Testis (tissue), 5 donors: Measurements from ENCODE around the gene ZNF716. TPM values are rescaled to one million over a fixed set of nuclear protein-coding genes. Genes with fewer than 3 reads are reported as not detected.
"Not testable (repeated sequence)": the region's sequence is repeated elsewhere in the genome, so short reads cannot be mapped to it uniquely, and the experiment has no call there.

Experiments
- DNase-seq: peaks from one replicate; pipeline ENCODE4 v3.0.0-alpha.2; 2019
- H3K27ac ChIP-seq, 2 donors: fragments of 200-600 bp; sonication (generic); one replicate each; pipeline ENCODE4 v1.5.1; 2019
- H3K27me3 ChIP-seq: fragments of 200-600 bp; sonication (generic); one replicate; pipeline ENCODE4 v1.5.1; 2019
- H3K36me3 ChIP-seq: fragments of 200-600 bp; sonication (generic); one replicate; pipeline ENCODE4 v1.5.1; 2017; ENCODE audit warnings: low read depth; ENCODE audit errors: missing control alignments
- H3K4me1 ChIP-seq: fragments of 200-600 bp; sonication (generic); one replicate; pipeline ENCODE4 v1.5.1; 2019
- H3K4me3 ChIP-seq, 2 donors: fragments of 200-600 bp; sonication (generic); one replicate each; pipeline ENCODE4 v1.5.1; 2017 to 2019
- H3K9me3 ChIP-seq: fragments of 200-600 bp; sonication (generic); one replicate; pipeline ENCODE4 v1.5.1; 2017
- CTCF ChIP-seq, 3 experiments: fragments of 450-650 bp in 2 of 3; fragments of 200-600 bp in 1 of 3; sonication (generic) in 1 of 3; IDR thresholded peaks; one replicate each; pipeline ENCODE4 v1.5.1; 2016 to 2019; ENCODE audit warnings: antibody characterized with exemption in 3 of 3, mild to moderate bottlenecking in 2 of 3, moderate library complexity in 1 of 3
- POLR2A ChIP-seq: fragments of 450-650 bp; IDR thresholded peaks from one replicate; pipeline ENCODE4 v1.6.1; 2017; ENCODE audit warnings: antibody characterized with exemption, mild to moderate bottlenecking, moderate library complexity
- WGBS, 2 donors: methylation state at CpG; one replicate each; pipeline ENCODE4 v1.1.5; 2018; 5-methylcytosine and 5-hydroxymethylcytosine counted together
- intact Hi-C: fragments of 100-400 bp; cut with DNase I; formaldehyde crosslinking; loops from one replicate; pipeline ENCODE4 v1.15.1; 2023; ENCODE audit warnings: low total_unique reads
- long read RNA-seq, 2 donors: transcript quantifications; one replicate each; lab custom pipeline, GENCODE V29; 2026
- polyA plus RNA-seq: library from polyadenylated mRNA; stranded (reverse); fragments of 350-450 nt; fragmentation: Illumina TruSeq; extraction: RNeasy Lipid Tissue Mini Kit (QIAGEN cat#74804); gene quantifications from one replicate; pipeline ENCODE4 v1.2.3, GENCODE V29; 2014; ENCODE audit warnings: low read depth, low replicate concordance; ENCODE audit not compliant: insufficient read depth
- total RNA-seq, 2 donors: library from RNA; depleted of rRNA; stranded (reverse); fragments of >200 nt; gene quantifications; one replicate each; pipeline ENCODE4 v1.2.3, GENCODE V29; 2016

The ZNF716 gene
- total RNA-seq: 1 to 10 TPM in 1 of 2 donors, under 1 TPM in 1; 0.68 to 1.0 TPM
- polyA plus RNA-seq: 0.24 TPM
- long read RNA-seq, donor 1: 0 reads
- long read RNA-seq, donor 2: 0 reads

- intact Hi-C loops: no loop called here
- Histone ChIP-seq H3K4me1 (no peaks in the 10 kb centered on the region), H3K27ac (no peak within 1 kb of the TSS), H3K36me3 (no peaks in the 10 kb centered on the region), H3K4me3 (peak within 1 kb of the TSS; percentile 18 to 43), H3K9me3 (no peaks in the 10 kb centered on the region), H3K27me3 (no peaks in the 10 kb centered on the region)
- DNase-seq: peak; percentile 68
- 53 to 68% methylated on average over 10 of the region's 10 CpGs for WGBS, 2 donors
- TF ChIP-seq CTCF (IDR thresholded peaks at IDR 0.05): no peak
- TF ChIP-seq POLR2A: no peak
These were observed at the start of gene ZNF716 for GRCh38 chr7:57449904-57450303. Gene ZNF716, plus strand, starts transcription at chr7:57450177. Its CDS starts 112 bp downstream, at chr7:57450289.

DNA sequence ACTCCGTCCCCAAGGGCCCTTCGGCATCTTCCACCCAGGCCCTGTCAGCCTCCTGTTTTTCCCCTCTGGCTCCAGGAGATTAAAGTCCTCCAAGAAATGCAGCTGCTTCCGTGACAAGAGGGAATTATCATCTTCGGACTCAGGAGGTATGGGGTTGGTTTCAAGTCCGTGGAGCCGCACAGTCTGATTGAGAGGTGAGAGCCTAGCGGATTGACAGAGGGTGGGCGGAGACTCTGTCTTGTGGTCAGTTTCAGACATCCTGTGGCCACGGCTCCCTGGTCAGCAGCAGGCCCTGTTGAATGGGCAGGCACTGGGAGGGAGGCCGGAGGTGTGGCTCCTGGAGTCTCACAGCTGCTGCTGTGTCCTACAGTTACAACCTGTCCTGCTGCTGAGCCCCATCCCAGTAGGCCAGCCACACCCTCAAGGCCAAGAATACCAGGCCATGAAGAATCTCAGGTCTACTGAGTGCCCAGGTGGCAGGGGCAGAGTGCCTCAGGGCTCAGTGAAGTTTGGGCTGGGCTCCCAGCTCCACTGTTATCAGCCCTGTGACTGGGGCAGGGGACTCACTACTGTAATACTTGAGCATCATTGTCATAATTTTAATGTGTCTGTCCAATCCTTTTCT lies 49.3 kb upstream of the ZNF716 start:
- Histone ChIP-seq H3K36me3 (no peaks in the 10 kb centered on the region), H3K27ac (no peak overlapping the region), H3K4me1 (no peaks in the 10 kb centered on the region), H3K4me3 (no peak overlapping the region), H3K9me3 (no peaks in the 10 kb centered on the region), H3K27me3 (no peaks in the 10 kb centered on the region)
- intact Hi-C loops: no loop called here
- no peak for DNase-seq
- WGBS, 2 donors: 83 to 85% methylated on average over 10 of the region's 10 CpGs
- TF ChIP-seq CTCF (IDR thresholded peaks at IDR 0.05) (no peak), POLR2A (no peak)

DNA sequence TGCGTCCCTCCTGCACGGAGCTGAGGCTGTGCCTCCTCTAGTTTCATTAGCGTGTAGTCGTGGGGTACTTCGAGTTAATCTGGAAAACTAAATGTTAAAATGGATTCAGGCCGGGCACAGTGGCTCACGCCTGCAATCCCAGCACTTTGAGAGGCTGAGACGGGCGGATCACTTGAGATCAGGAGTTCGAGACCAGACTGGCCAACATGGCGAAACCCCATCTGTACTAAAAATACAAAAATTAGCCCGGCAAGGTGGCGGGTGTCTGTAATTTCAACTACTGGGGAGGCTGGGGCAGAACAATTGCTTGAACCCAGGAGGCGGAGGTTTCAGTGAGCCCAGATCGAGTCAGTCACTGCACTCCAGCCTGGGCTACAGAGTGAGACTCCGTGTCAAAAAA lies 46.9 kb upstream of the ZNF716 start:
- H3K4me1 ChIP-seq, intact Hi-C loops, H3K36me3 ChIP-seq, H3K9me3 ChIP-seq, H3K27ac ChIP-seq, DNase-seq, H3K27me3 ChIP-seq: not testable (repeated sequence)
- WGBS, 2 donors: 53 to 57% methylated on average over 16 of the region's 16 CpGs
- H3K4me3 ChIP-seq: peak overlapping the region in 1 of 2 donors; percentile 65

DNA sequence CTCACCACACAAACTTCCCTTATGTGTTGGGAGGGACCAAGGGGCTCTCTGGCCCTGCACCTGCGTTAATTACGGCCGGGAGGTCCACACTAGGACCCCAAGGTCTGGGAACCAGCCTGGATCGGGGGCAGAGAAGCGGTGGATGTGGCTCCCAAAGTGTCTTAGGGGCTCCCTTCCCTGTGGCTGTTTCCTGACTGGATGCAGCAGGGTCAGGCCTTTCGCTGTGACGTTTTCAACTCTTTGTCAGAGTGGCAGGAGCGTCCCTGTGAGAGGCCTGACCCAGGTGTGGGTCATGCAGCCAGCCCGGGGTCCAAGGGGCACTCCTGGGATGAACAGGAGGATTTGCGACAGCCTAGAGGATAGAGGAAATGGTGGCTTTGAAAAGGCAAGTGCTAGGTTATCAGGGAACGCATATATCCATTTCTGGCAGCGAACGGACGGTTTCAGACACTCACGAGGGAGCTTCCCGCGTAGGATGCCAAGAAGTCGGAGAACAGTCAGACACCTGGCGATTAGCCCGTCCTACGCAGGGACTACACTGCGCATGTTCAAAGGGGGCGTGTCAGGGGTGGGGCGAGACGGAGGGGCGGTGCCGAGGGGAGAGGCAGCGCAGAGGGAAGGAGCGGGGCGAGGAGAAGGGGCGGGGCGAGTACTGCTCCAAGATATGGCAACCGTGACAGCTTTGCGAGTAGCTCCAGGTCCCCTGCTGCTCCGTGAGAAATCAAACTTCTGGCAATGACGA lies 46.2 kb upstream of the ZNF716 start:
- no peaks in the 10 kb centered on the region for H3K9me3 ChIP-seq
- WGBS, 2 donors: 29 to 34% methylated on average over 34 to 36 of the region's 36 CpGs

More for the DNA sequence above, 46.2 kb upstream of the ZNF716 start:
- Histone ChIP-seq H3K36me3 (no peaks in the 10 kb centered on the region), H3K4me3 (peak overlapping the region; percentile 49 to 65), H3K27me3 (no peaks in the 10 kb centered on the region), H3K4me1 (no peaks in the 10 kb centered on the region), H3K27ac (no peak overlapping the region)
- DNase-seq: peak; percentile 89
- TF ChIP-seq CTCF (IDR thresholded peaks at IDR 0.05) (no peak), POLR2A (no peak)
- intact Hi-C loops: no loop called here
